HG03571 (cell line): ENCODE measurements around the gene ETFRF1.

Experiments
- ATAC-seq: cut with Tn5 transposase; IDR thresholded peaks from one replicate; pipeline ENCODE4 v1.9.1; 2021; ENCODE audit not compliant: unreplicated experiment

ETFRF1 gene

GRCh38 chr12:25195056-25195971, at the start of gene ETFRF1, which contains the start of gene DNAI7:
ETFRF1 (plus strand) TSS chr12:25195237; CDS start chr12:25203957, 8,720 bp downstream.
DNAI7 (minus strand) TSS chr12:25195160; CDS start chr12:25195078, 82 bp downstream.
- ATAC-seq: peak; percentile 88

GRCh38 chr12:25146686-25147085, 48.4 kb upstream of the ETFRF1 start:
- ATAC-seq: no peak

- no peak for ATAC-seq
Observed at GRCh38 chr12:25151476-25151875, 43.6 kb upstream of the ETFRF1 start.

- no peak for ATAC-seq
Observed at GRCh38 chr12:25152055-25152454, 43.0 kb upstream of the ETFRF1 start.

- peak; percentile 44 for ATAC-seq
Observed at GRCh38 chr12:25155022-25155576, 39.9 kb upstream of the ETFRF1 start.

- ATAC-seq: no peak
Observed at GRCh38 chr12:25156061-25156460, 39.0 kb upstream of the ETFRF1 start.

GRCh38 chr12:25162866-25163265, 32.2 kb upstream of the ETFRF1 start:
- no peak for ATAC-seq

- ATAC-seq: no peak
Observed at GRCh38 chr12:25182765-25183164, 12.3 kb upstream of the ETFRF1 start.

- no peak for ATAC-seq
Observed at GRCh38 chr12:25184132-25184531, 10.9 kb upstream of the ETFRF1 start.

- ATAC-seq: peak; percentile 49
Observed at GRCh38 chr12:25186038-25186787, 8.8 kb upstream of the ETFRF1 start.

- peak; percentile 75 for ATAC-seq
Observed at GRCh38 chr12:25186788-25187402, 8.1 kb upstream of the ETFRF1 start.

GRCh38 chr12:25187781-25188180, 7.3 kb upstream of the ETFRF1 start:
- ATAC-seq: no peak

- no peak for ATAC-seq
Observed at GRCh38 chr12:25189656-25190055, 5.4 kb upstream of the ETFRF1 start.

- ATAC-seq: no peak
Observed at GRCh38 chr12:25190793-25191192, 4.2 kb upstream of the ETFRF1 start.

GRCh38 chr12:25194214-25194613, 823 bp upstream of the ETFRF1 start:
- no peak for ATAC-seq

GRCh38 chr12:25194722-25195055, 348 bp upstream of the ETFRF1 start:
- no peak for ATAC-seq

- no peak for ATAC-seq
Observed at GRCh38 chr12:25197608-25198007, 2.6 kb downstream of the ETFRF1 start.

GRCh38 chr12:25200703-25201102, 5.7 kb downstream of the ETFRF1 start:
- no peak for ATAC-seq

- ATAC-seq: no peak
Observed at GRCh38 chr12:25202137-25202536, 7.1 kb downstream of the ETFRF1 start.

GRCh38 chr12:25207411-25207810, 12.4 kb downstream of the ETFRF1 start:
- no peak for ATAC-seq

GRCh38 chr12:25207846-25208245, 12.8 kb downstream of the ETFRF1 start:
- no peak for ATAC-seq
